Ramos (cell line): ENCODE data around the gene NEK8.

ENCODE experiments used
- in situ Hi-C: fragments of 300-500 bp; cut with MboI; formaldehyde crosslinking; loops from one replicate; pipeline ENCODE4 v1.14.3; 2022; ENCODE audit warnings: low sequenced_read_pairs; ENCODE audit not compliant: unreplicated experiment

NEK8 gene

DNA sequence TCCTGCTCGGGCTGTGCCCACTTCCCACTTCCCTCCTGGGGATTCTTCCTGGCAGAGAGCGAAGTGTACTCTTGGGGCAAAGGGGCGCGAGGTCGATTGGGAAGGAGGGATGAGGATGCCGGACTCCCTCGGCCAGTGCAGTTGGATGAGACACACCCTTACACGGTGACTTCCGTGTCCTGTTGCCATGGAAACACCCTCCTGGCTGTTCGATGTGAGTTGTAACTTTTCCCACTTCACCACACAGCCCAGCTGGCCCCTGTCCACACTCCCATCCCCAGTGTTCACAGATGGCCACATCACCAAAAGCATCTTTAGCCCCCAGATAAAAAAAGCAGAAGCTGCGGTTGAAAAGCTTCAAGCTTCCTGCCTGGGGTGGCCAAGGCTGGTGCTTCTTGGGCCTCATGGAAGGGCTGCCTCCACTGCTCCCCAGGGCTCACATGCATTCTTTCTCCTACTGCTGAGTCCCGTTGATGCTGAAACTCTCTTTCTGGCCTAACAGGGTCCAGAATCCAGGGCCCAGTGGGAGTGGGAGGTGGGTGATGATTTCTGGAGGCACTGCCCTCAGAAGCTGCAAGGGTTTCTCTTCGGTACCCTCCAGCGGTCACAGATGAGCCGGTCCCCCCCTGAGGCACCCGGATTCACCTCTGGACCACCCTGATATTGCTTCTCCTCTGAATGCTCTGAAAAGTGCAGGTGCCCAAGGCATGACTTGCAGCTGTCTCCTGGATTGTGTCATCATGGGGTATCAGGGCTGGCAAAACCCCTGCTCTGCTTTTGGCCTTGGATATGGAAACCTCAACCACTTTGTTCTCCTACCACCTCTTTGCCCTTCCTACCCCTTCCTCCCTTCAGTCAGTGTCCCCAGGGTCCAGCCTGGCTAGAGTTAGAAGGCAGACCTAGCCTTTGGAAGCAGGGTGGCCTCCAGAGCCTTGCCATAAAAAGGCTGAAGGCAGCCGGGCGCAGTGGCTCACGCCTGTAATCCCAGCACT lies 13.1 kb downstream of the NEK8 start:
- in situ Hi-C loops: loop anchor here (25.0 kb wide), 2 partner anchors 821 to 971 kb away; partner anchors contain the start of genes ABHD15 and TP53I13

DNA sequence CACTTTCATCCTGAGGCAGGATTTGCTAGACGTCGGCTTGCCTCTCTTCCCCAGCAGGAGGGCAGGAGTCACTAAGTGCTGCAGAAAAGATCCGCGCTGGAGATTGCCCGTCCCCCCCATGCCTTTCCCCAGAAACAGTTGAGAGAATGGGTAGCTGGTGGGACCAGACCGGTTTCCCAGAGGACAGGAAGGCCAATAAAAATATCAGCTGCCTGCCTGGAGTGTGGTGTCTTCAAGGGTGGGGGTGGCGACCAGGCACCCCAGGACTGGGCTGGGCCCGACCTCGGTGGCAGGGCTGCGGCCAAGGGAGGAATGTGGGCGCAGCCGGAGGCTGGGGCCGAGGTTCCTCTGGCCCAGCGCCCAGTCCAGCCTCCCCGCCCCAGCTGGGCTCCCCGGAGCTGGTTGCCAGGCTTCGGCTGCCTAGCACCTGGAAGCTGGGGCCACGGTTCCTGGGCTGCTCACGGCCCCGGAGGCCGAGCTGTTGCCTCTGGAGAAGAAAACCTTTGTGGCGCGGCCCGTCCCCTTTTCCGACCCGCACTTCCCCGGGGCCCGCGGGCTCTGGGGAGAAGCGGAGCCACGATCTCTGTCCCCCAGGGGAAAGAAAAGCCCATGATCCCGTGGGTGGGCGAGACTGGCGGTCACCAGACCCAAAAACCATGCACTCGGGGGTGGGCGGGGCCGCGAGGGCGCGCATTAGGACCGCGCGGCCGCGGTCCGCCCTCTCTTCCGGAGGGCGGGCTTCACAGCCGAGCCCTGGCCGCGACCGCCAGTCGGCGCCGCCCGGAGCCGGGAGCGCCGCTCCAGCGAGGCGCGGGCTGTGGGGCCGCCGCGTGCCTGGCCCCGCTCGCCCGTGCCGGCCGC lies 14.9 kb downstream of the NEK8 start, which contains the start of gene TRAF4:
TRAF4 (plus strand) TSS at position 769 of the 861 bp plus-strand sequence. CDS start 102 bp downstream, outside the sequence.
- in situ Hi-C loops: loop anchor here (25.0 kb wide), 2 partner anchors 819 to 969 kb away; partner anchors contain the start of genes ABHD15 and TP53I13

DNA sequence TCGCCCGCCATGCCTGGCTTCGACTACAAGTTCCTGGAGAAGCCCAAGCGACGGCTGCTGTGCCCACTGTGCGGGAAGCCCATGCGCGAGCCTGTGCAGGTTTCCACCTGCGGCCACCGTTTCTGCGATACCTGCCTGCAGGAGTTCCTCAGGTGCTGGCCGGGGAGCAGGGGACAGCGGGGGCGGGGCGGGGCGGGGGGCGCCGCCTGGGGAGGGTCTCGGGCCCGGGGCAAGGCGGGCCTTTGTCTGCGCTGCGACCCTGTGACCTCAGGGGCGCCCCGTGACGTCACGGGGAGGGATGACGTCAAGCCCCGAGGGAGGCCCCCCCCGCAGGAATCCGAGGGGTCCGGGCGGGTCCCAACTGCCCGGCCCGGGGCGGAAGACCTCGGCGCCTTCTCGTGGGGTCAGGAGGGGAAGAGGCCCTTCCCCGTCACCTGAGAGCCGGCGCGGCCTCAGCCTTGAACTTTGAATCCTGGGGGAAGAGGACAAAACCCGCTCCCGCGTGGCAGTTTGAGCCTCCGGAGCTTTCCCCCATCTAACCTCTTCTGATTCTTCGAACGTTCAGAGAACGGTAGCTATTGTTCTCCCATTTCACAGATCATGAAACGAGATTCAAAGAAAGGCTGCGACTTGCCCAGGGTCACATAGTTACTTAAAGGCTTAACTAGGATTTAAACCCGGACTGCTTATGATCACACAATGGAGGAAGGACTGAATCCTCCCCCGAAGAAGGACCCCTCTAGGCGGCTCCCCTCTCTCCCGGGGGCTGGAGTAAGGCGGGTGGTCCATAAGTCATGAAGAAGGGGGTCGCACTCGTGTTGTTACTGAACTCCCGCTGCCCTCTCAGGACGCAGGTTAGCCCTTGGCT lies 15.8 kb downstream of the NEK8 start:
- in situ Hi-C loops: loop anchor here (25.0 kb wide), 2 partner anchors 818 to 968 kb away; partner anchors contain the start of genes ABHD15 and TP53I13

DNA sequence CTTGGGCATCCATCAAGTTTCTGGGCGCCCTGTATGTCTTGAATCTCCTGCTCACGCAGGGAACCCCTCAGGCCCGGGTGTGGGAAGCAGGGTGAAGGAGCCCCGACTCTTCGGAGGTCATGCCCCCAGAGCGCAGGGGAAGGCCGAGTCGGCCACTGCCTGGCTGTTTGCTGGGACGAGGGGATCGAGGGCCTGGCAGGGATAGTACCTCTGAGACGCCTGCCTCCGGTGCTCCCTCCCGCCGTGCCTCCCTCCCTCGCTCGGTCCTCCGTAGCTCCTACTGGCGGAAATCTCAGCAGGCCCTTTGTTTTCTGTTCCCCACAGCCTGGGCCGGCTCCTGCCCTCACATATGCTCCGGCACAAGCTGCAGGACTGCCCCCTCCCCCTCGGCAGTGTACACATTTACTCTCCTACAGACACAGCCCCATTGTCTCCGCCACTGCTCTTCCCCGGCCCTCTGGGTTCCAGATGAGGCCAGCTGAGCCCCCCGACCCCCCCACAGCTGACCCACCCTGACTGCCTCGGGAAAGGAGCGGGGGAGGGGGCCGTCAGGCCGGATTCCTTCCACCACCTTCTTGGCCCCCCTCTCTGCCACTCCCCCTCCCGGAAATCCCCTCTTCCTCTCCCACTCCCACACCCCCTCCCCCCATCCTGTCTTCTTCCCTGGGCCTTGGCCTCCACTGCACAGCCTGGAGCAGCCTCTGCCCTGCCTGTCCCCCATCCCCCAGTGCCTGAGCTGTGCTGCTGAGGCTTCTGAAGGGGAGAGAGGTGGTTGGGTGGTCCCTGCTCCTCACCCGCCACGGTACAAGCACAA lies 16.6 kb downstream of the NEK8 start:
- in situ Hi-C loops: loop anchor here (25.0 kb wide), 2 partner anchors 817 to 967 kb away; partner anchors contain the start of genes ABHD15 and TP53I13

GRCh38 chr17:28745786-28746411 lies 17.3 kb downstream of the NEK8 start:
- in situ Hi-C loops: loop anchor here (25.0 kb wide), 2 partner anchors 816 to 966 kb away; partner anchors contain the start of genes ABHD15 and TP53I13

DNA sequence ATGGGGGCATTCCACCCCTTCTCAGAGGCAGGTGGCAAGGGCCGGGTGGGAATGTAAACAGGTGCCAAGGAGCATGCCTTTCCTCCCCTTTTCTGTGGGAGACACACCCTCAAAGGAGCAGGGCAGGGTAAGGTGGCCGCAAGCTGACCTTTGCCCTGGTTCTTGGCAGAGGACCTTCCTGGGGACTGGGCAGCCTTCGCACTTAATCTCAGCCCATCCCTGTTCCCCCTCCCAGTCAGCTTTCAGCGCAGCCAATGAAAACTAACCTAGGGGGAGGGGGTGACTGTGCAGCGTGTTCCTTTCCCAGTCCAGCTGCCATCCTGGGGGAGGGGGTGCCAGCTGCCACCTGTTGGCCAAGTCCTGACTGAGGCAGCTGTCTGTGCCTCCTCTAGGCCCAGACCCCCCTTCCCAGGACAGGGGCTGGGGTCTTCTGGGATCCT lies 18.0 kb downstream of the NEK8 start:
- in situ Hi-C loops: loop anchor here (25.0 kb wide), 2 partner anchors 816 to 966 kb away; partner anchors contain the start of genes ABHD15 and TP53I13

- in situ Hi-C loops: loop anchor here (25.0 kb wide), 2 partner anchors 815 to 965 kb away; partner anchors contain the start of genes ABHD15 and TP53I13
These were observed 18.6 kb downstream of the NEK8 start for GRCh38 chr17:28747051-28747691.

DNA sequence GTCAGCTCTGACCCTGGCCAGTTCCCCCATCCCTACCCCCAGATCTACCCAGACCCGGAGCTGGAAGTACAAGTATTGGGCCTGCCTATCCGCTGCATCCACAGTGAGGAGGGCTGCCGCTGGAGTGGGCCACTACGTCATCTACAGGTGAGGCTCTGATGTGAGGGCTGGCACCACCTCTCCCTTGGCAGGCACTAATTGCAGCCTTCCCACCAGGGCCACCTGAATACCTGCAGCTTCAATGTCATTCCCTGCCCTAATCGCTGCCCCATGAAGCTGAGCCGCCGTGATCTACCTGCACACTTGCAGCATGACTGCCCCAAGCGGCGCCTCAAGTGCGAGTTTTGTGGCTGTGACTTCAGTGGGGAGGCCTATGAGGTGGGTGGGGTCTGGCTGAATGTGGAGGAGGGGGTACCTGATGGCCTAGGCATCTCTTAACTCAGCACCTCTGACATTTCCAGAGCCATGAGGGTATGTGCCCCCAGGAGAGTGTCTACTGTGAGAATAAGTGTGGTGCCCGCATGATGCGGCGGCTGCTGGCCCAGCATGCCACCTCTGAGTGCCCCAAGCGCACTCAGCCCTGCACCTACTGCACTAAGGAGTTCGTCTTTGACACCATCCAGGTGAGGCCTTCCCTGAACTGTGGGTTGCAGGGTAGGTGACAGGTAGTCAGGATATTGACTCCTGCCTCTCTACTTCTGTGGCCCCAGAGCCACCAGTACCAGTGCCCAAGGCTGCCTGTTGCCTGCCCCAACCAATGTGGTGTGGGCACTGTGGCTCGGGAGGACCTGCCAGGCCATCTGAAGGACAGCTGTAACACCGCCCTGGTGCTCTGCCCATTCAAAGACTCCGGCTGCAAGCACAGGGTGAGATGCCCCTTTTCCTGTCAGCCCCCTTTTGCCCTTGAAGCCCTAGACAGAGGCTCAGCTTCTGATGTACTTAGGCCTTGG lies 19.5 kb downstream of the NEK8 start:
- in situ Hi-C loops: loop anchor here (25.0 kb wide), 2 partner anchors 814 to 964 kb away; partner anchors contain the start of genes ABHD15 and TP53I13

DNA sequence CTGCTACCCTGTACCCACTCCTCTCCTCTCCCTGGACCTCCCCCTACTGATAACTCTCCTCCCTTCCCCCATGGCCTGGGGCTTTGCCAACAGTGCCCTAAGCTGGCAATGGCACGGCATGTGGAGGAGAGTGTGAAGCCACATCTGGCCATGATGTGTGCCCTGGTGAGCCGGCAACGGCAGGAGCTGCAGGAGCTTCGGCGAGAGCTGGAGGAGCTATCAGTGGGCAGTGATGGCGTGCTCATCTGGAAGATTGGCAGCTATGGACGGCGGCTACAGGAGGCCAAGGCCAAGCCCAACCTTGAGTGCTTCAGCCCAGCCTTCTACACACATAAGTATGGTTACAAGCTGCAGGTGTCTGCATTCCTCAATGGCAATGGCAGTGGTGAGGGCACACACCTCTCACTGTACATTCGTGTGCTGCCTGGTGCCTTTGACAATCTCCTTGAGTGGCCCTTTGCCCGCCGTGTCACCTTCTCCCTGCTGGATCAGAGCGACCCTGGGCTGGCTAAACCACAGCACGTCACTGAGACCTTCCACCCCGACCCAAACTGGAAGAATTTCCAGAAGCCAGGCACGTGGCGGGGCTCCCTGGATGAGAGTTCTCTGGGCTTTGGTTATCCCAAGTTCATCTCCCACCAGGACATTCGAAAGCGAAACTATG lies 20.4 kb downstream of the NEK8 start:
- in situ Hi-C loops: loop anchor here (25.0 kb wide), 2 partner anchors 813 to 963 kb away; partner anchors contain the start of genes ABHD15 and TP53I13

DNA sequence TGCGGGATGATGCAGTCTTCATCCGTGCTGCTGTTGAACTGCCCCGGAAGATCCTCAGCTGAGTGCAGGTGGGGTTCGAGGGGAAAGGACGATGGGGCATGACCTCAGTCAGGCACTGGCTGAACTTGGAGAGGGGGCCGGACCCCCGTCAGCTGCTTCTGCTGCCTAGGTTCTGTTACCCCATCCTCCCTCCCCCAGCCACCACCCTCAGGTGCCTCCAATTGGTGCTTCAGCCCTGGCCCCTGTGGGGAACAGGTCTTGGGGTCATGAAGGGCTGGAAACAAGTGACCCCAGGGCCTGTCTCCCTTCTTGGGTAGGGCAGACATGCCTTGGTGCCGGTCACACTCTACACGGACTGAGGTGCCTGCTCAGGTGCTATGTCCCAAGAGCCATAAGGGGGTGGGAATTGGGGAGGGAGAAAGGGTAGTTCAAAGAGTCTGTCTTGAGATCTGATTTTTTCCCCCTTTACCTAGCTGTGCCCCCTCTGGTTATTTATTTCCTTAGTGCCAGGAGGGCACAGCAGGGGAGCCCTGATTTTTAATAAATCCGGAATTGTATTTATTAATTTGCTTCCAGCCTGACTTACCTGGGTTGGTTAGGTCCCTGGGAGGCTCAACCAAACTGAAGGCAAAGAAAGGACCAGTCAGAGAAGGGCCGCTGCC lies 21.1 kb downstream of the NEK8 start:
- in situ Hi-C loops: loop anchor here (25.0 kb wide), 2 partner anchors 813 to 963 kb away; partner anchors contain the start of genes ABHD15 and TP53I13

DNA sequence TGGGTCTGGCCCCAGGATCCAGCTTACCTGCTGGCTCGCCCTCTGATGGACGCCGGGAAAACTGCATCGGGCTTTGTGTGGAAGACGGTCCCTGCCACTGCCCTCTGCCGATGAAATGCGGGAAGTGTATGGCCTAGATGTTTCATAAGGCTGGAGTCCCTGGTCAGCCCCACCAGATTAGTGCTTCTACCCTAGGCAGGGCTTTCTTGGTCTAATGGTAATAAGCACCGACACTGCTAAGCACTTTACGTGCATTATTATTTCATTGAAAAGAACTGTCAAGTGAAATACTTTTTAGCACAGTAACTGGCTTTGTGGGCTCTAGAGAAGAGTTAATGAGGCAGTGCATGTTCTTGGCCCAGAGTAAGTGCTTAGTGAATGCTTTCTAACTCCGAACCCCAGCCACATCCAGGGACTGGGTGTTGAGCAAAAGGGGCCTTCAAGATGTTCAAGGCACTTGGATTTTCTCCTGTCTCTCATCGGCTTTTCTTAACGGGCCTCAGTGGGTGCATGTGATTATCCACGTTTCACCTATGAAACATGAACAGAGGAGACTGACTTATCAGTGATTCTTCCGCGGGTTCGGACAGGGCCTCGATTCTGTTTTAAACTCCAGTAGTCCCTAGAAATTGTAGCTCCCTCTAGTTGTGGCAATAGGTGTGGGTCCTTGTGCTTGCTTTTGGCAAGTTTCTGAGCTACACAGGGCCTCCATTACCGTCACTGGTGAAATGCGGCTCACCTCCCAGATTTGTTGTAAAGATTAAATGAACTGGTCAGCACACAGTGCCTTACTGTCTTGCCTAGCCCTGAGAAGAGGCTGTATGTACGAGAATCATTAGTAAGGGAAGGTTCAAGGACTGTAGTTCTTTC lies 21.8 kb downstream of the NEK8 start:
- in situ Hi-C loops: no loop called here

- in situ Hi-C loops: no loop called here
These were observed 23.2 kb downstream of the NEK8 start for GRCh38 chr17:28751600-28752366.

DNA sequence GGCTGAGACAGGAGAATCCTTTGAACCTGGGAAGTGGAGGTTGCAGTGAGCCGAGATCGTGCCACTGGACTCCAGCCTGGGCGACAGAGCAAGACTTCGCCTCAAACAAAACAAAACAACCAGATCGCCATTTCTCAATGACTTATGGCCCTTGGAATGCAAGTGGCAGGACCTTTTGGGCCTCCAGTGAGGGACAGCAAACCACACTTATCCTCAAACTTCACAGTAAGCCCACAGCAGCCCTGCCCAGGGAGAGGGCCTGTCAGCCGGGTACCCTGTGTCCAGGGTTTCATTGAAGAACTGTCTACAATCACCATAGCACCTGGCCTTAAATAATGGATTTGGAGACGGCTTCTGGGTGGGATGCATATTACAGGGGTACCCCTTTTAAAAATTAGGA lies 26.9 kb downstream of the NEK8 start:
- in situ Hi-C loops: loop anchor here (5.0 kb wide), 1 partner anchor 162 kb away; no protein-coding TSS in a partner anchor
